ENCODE measurements around the gene KRT71.

The KRT71 gene

GRCh38 chr12:52535574-52535973, 17.4 kb downstream of the KRT71 start:
- no peak for DNase-seq

GRCh38 chr12:52534482-52534881, 18.5 kb downstream of the KRT71 start:
- no peak for DNase-seq

GRCh38 chr12:52533686-52534470, 19.1 kb downstream of the KRT71 start:
- no peak for DNase-seq

GRCh38 chr12:52532636-52533035, 20.3 kb downstream of the KRT71 start:
- DNase-seq = no peak

GRCh38 chr12:52531566-52532300, 21.2 kb downstream of the KRT71 start:
- no peak for DNase-seq

GRCh38 chr12:52530905-52531304, 22.0 kb downstream of the KRT71 start:
- DNase-seq = no peak

GRCh38 chr12:52530366-52530765, 22.6 kb downstream of the KRT71 start:
- DNase-seq = no peak

- no peak for DNase-seq
Observed at GRCh38 chr12:52529846-52530245, 23.1 kb downstream of the KRT71 start.

GRCh38 chr12:52529417-52529816, 23.5 kb downstream of the KRT71 start:
- no peak for DNase-seq

- no peak for DNase-seq
Observed at GRCh38 chr12:52528641-52529143, 24.3 kb downstream of the KRT71 start.

GRCh38 chr12:52527121-52527800, 25.7 kb downstream of the KRT71 start:
- DNase-seq = no peak

- no peak for DNase-seq
Observed at GRCh38 chr12:52526511-52526951, 26.4 kb downstream of the KRT71 start.

- DNase-seq = no peak
Observed at GRCh38 chr12:52525661-52526499, 27.1 kb downstream of the KRT71 start.

- no peak for DNase-seq
Observed at GRCh38 chr12:52524898-52525591, 27.9 kb downstream of the KRT71 start.

GRCh38 chr12:52524241-52524897, 28.6 kb downstream of the KRT71 start:
- no peak for DNase-seq

- DNase-seq = no peak
Observed at GRCh38 chr12:52523824-52524223, 29.1 kb downstream of the KRT71 start.

GRCh38 chr12:52522346-52523011, 30.5 kb downstream of the KRT71 start:
- DNase-seq = no peak

GRCh38 chr12:52521568-52522266, 31.2 kb downstream of the KRT71 start:
- no peak for DNase-seq

- no peak for DNase-seq
Observed at GRCh38 chr12:52521175-52521567, 31.8 kb downstream of the KRT71 start.
